ENCODE results near the gene CLN6.
"Not testable (repeated sequence)": the region's sequence is repeated elsewhere in the genome, so short reads cannot be mapped to it uniquely, and the experiment has no call there.

The CLN6 gene

DNA sequence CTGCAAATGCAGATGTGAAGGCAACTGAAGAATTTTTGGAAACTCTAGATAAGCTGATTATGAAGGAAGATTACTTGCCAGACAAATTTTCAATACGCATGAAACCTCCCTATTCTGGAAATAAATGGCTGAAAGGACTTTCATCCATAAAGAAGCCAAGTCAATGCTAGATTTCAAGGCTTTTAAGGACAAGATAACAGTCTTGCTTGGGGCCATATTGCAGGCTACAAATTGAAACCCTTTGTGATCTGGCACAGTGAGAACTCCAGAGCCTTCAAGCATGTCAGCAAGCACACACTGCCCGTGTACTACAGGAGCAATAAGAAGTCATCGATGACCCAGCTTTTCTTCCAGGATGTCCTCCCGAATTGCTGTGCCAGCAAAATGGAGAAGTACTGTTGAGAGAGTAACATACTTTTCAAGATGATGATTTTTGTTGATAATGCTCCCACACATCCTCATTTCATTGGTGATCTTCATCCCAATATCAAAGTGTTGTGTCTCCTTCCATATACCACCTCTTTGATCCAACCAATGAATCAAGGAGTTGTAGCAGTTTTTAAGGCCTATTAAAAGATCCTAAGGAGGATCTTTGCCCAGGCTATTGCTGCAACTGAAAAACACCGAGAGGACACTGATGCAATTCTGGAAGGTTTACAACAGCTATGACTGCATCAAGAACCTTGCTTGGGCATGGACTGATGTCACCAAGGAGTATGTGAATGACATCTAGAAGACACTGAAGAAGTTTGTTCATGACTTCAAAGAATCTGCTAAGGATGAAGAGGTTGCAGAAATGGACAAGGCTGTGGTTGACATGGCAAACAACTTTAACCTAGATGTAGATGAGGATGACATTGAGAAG lies 44.7 kb downstream of the CLN6 start:
- WGBS = 96% methylated on average over 5 of the region's 5 CpGs
- no peak overlapping the region for H3K27ac ChIP-seq (ENCODE audit: low read depth, low read length)
- H3K9ac ChIP-seq (ENCODE audit: low read depth, low read length) = no peak overlapping the region
- H3K4me1 ChIP-seq (ENCODE audit: insufficient read depth, low read length) = no peaks in the 10 kb centered on the region
- no peak overlapping the region for H3K4me3 ChIP-seq (ENCODE audit: low read length)
- no peaks in the 10 kb centered on the region for H3K9me3 ChIP-seq (ENCODE audit: insufficient read depth, low read depth, low read length)
- H3K36me3 ChIP-seq (ENCODE audit: insufficient read depth, low read length) = peaks cover 86% of the 10 kb centered on the region
- H3K27me3 ChIP-seq (ENCODE audit: insufficient read depth, low read length) = no peaks in the 10 kb centered on the region

DNA sequence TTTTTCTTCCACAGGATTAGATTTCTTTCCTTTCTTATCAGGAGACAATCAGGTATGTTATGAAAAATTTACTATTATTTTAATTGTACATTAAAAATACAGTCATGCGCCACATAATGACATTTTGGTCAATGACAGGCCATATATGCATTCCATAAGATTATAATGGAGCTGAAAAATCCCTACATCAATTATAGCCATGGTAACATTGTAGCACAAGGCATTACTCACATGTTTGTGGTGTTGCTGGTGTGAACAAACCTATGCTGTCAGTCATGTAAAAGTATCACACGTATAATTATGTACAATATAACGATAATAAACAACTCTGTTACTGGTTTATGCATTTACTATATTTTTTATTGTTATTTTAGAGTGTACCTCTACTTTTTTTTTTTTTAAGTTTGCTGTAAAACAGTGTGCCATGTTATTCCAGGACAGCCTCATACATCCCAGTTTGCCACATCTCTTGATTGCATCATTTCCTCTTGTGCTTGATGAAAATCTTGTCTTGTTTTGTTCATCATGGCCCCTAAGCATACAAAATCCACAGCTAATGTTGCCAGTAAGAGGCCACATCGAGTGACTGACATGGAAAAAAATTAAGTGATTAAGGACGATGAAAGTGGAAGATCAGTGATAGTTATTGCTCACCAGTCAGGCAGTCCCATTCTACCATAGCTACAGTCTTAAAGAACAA lies 45.8 kb downstream of the CLN6 start:
- Histone ChIP-seq H3K9ac (ENCODE audit: low read depth, low read length) (no peak overlapping the region), H3K27ac (ENCODE audit: low read depth, low read length) (no peak overlapping the region), H3K36me3 (ENCODE audit: insufficient read depth, low read length) (peaks cover 78% of the 10 kb centered on the region), H3K27me3 (ENCODE audit: insufficient read depth, low read length) (no peaks in the 10 kb centered on the region), H3K4me3 (ENCODE audit: low read length) (no peak overlapping the region), H3K4me1 (ENCODE audit: insufficient read depth, low read length) (no peaks in the 10 kb centered on the region), H3K9me3 (ENCODE audit: insufficient read depth, low read depth, low read length) (no peaks in the 10 kb centered on the region)
- 100% methylated on average over 3 of the region's 5 CpGs for WGBS

DNA sequence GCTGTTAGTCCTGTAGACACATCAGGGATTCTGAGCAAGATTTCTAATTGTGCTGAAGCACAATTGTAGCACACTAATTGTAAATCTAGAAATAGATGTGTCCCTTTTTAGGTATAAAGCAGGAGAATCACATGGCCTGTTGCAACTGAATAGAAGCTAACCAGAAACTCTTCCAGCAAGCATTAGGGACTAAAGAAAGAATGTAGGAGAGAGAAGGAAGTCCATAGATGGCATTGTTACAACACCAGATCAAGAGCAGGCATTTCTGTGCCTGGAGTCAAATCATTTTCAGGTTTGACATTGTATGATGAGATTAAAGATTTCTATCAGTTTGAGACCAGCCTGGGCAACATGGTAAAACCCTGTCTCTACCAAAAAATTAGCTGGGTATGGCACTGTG lies 51.8 kb downstream of the CLN6 start:
- no peaks in the 10 kb centered on the region for H3K9me3 ChIP-seq (ENCODE audit: insufficient read depth, low read depth, low read length)
- no peak overlapping the region for H3K9ac ChIP-seq (ENCODE audit: low read depth, low read length)
- H3K4me1 ChIP-seq (ENCODE audit: insufficient read depth, low read length) = no peaks in the 10 kb centered on the region
- no peak overlapping the region for H3K4me3 ChIP-seq (ENCODE audit: low read length)
- H3K27ac ChIP-seq (ENCODE audit: low read depth, low read length) = no peak overlapping the region
- H3K36me3 ChIP-seq (ENCODE audit: insufficient read depth, low read length) = peaks cover 60% of the 10 kb centered on the region
- no peaks in the 10 kb centered on the region for H3K27me3 ChIP-seq (ENCODE audit: insufficient read depth, low read length)

DNA sequence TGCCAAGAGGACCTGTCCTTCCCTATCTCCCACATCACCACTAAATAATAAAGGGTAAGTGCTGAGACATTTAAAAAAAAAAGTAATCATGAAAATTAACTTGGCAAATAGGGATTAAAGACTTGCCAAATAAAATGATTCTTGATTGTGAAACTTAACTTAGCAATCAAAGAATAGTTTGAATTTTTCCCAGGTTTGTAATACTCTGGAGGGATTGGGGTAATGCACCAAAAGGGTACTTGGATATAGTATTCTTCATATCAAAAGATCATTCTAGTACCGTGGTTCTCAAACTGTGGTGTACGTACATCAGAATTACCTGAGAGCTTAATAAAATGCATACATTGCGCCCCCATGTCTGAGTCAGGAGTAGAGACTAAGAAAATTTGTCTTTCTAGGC lies 52.9 kb downstream of the CLN6 start:
- H3K4me3 ChIP-seq (ENCODE audit: low read length) = no peak overlapping the region
- H3K4me1 ChIP-seq (ENCODE audit: insufficient read depth, low read length) = no peaks in the 10 kb centered on the region
- peaks cover 53% of the 10 kb centered on the region for H3K36me3 ChIP-seq (ENCODE audit: insufficient read depth, low read length)
- WGBS = 94% methylated on average over 3 of the region's 3 CpGs
- no peaks in the 10 kb centered on the region for H3K27me3 ChIP-seq (ENCODE audit: insufficient read depth, low read length)
- no peak overlapping the region for H3K27ac ChIP-seq (ENCODE audit: low read depth, low read length)
- H3K9me3 ChIP-seq (ENCODE audit: insufficient read depth, low read depth, low read length) = no peaks in the 10 kb centered on the region
- no peak overlapping the region for H3K9ac ChIP-seq (ENCODE audit: low read depth, low read length)

DNA sequence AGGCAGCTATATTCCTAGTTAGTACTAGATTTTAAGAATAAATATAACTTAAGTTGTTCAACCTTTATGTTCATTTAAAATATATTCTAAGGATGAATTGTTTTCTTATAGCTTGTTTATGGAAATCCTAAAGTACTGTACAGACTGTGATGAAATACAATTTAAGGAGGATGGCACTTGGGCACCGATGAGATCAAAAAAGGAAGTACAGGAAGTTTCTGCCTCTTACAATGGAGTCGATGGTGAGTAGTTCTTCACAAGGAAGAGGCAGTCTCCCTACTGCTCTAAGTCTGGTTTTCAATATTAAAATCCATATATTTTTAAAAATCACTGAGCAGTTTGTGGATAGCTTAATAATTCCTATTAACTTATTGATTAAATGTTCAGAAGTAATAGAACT lies 54.0 kb downstream of the CLN6 start:
- Histone ChIP-seq H3K27me3 (ENCODE audit: insufficient read depth, low read length) (no peaks in the 10 kb centered on the region), H3K36me3 (ENCODE audit: insufficient read depth, low read length) (peaks cover 43% of the 10 kb centered on the region), H3K27ac (ENCODE audit: low read depth, low read length) (no peak overlapping the region), H3K9me3 (ENCODE audit: insufficient read depth, low read depth, low read length) (no peaks in the 10 kb centered on the region), H3K9ac (ENCODE audit: low read depth, low read length) (no peak overlapping the region), H3K4me1 (ENCODE audit: insufficient read depth, low read length) (no peaks in the 10 kb centered on the region), H3K4me3 (ENCODE audit: low read length) (no peak overlapping the region)
- 88% methylated on average over 2 of the region's 2 CpGs for WGBS

DNA sequence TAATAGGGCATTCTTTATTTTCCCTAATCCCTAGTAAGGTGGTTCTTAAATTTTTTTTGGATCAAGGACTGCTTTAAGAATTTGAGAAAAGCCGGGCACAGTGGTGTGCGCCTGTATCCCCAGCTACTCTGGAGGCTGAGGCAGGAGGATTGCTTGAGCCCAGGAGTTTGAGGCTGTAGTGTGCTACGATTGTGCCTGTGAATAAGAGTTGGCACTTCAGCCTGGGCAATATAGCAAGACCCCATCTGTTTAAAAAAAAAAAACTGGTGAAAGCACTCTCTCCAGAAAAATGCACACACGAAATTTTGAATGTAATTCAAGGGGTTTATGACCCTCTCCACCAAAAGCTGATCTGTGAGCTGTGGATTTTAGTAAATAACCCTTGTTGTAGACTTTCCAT lies 56.4 kb downstream of the CLN6 start:
- Histone ChIP-seq H3K9ac (ENCODE audit: low read depth, low read length) (no peak overlapping the region), H3K9me3 (ENCODE audit: insufficient read depth, low read depth, low read length) (no peaks in the 10 kb centered on the region), H3K27me3 (ENCODE audit: insufficient read depth, low read length) (no peaks in the 10 kb centered on the region), H3K36me3 (ENCODE audit: insufficient read depth, low read length) (peaks cover 45% of the 10 kb centered on the region), H3K4me1 (ENCODE audit: insufficient read depth, low read length) (no peaks in the 10 kb centered on the region), H3K27ac (ENCODE audit: low read depth, low read length) (no peak overlapping the region), H3K4me3 (ENCODE audit: low read length) (no peak overlapping the region)
- WGBS = 97% methylated on average over 3 of the region's 4 CpGs

DNA sequence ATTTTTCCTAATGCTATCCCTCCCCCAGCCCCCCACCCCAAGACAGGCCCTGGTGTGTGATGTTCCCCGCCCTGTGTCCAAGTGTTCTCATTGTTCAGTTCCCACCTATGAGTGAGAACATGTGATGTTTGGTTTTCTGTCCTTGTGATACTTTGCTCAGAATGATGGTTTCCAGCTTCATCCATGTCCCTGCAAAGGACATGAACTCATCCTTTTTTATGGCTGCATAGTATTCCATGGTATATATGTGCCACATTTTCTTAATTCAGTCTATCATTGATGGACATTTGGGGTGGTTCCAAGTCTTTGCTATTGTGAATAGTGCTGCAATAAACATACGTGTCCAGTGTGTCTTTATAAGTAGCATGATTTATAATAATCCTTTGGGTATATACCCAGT lies 57.5 kb downstream of the CLN6 start:
- H3K4me3 ChIP-seq (ENCODE audit: low read length); H3K27ac ChIP-seq (ENCODE audit: low read depth, low read length); H3K27me3 ChIP-seq (ENCODE audit: insufficient read depth, low read length); H3K9me3 ChIP-seq (ENCODE audit: insufficient read depth, low read depth, low read length); H3K4me1 ChIP-seq (ENCODE audit: insufficient read depth, low read length); H3K9ac ChIP-seq (ENCODE audit: low read depth, low read length): not testable (repeated sequence)
- 83% methylated on average over 2 of the region's 2 CpGs for WGBS
- peaks cover 36% of the 10 kb centered on the region for H3K36me3 ChIP-seq (ENCODE audit: insufficient read depth, low read length)

DNA sequence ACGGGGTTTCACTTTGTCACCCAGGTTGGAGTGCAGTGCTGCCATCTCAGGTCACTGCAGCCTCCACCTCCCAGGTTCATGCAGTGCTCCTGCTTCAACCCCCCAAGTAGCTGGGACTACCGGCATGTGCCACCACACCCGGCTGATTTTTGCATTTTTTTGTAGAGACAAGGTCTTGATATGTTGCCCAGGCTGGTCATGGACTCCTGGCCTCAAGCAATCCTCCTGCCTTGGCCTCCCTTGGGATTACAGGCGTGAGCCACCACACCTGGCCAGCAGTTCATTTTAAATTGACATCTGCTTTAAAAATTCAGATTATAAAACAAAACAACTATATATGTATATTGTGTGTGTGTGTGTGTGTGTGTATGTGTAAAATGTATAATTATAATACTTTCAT lies 62.7 kb downstream of the CLN6 start:
- WGBS = 99% methylated on average over 4 of the region's 4 CpGs
- no peaks in the 10 kb centered on the region for H3K4me1 ChIP-seq (ENCODE audit: insufficient read depth, low read length)
- no peak overlapping the region for H3K27ac ChIP-seq (ENCODE audit: low read depth, low read length)
- H3K4me3 ChIP-seq (ENCODE audit: low read length) = no peak overlapping the region
- no peak overlapping the region for H3K9ac ChIP-seq (ENCODE audit: low read depth, low read length)
- H3K9me3 ChIP-seq (ENCODE audit: insufficient read depth, low read depth, low read length) = no peaks in the 10 kb centered on the region
- peaks cover 37% of the 10 kb centered on the region for H3K36me3 ChIP-seq (ENCODE audit: insufficient read depth, low read length)
- no peaks in the 10 kb centered on the region for H3K27me3 ChIP-seq (ENCODE audit: insufficient read depth, low read length)

DNA sequence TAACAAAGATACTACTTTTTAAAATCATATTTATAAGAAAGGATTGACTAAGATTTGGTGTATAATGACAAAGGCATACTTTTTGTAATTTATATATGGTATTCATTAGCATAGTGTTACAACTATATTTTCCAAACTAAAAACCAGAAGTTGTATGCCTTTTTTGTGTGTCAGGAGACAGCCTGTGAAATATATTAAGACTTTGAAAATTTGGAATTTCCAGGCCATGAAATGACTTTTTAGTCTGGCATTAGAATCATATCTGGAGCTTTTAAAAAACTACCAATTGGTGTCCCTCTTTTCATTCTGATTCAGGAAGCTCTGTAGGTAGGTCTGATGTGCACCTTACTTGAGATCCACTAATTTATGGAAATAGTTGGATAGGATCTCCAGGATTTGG lies 66.3 kb downstream of the CLN6 start:
- Histone ChIP-seq H3K4me1 (ENCODE audit: insufficient read depth, low read length) (no peaks in the 10 kb centered on the region), H3K27me3 (ENCODE audit: insufficient read depth, low read length) (no peaks in the 10 kb centered on the region), H3K36me3 (ENCODE audit: insufficient read depth, low read length) (peaks cover 54% of the 10 kb centered on the region), H3K27ac (ENCODE audit: low read depth, low read length) (no peak overlapping the region), H3K4me3 (ENCODE audit: low read length) (no peak overlapping the region), H3K9ac (ENCODE audit: low read depth, low read length) (no peak overlapping the region), H3K9me3 (ENCODE audit: insufficient read depth, low read depth, low read length) (peaks cover 12% of the 10 kb centered on the region; the same call in 1 of the 2 replicates)

DNA sequence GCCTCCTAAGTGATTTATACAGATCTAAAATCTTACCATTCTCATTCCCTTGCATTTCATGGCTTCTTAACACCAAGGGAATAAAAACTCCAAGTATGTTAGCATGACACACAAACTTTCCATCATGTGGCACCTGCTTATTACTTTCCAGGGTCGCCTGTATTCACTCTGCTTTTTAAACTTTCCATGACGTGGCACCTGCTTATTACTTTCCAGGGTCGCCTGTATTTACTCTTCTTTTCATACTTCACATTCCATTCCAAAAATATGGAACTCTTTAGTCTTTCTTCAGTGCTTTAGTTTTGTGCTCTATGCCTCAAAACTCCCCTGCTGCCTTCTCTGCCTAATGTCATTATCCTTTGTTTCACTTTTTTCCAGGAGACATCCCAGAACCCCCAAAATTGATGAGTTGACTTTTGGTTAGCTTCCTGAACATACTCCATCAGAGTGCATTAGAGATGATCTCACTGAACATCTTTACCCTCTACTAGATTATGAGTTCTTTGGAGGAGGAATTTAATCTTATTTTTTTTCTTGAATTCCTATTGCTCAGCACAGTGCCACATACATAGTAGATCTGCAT lies 71.4 kb downstream of the CLN6 start:
- Histone ChIP-seq H3K9me3 (ENCODE audit: insufficient read depth, low read depth, low read length) (peaks cover 12% of the 10 kb centered on the region; the same call in 1 of the 2 replicates), H3K9ac (ENCODE audit: low read depth, low read length) (no peak overlapping the region), H3K4me1 (ENCODE audit: insufficient read depth, low read length) (no peaks in the 10 kb centered on the region), H3K4me3 (ENCODE audit: low read length) (no peak overlapping the region), H3K36me3 (ENCODE audit: insufficient read depth, low read length) (peaks cover 46% of the 10 kb centered on the region), H3K27me3 (ENCODE audit: insufficient read depth, low read length) (no peaks in the 10 kb centered on the region), H3K27ac (ENCODE audit: low read depth, low read length) (no peak overlapping the region)
- WGBS = 93% methylated on average over 3 of the region's 3 CpGs

DNA sequence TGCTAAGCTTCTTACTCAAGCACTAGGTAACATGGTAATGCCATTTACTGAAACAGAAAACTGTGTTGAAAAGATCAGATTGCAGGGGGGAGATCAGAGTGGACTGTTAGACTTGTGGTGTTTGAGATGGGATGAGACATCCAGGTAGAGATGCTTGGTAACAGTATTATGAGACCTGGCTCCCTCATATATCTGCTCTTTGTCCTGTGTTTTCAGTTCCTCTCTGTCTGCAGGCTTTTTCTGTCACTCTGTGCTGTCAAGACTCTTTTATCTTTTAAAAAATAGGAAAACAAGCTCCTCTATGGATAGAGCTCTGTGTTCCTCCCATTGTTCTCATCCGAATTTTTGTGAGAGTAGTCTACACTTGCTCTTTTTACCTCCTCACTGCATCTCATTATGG lies 72.5 kb downstream of the CLN6 start:
- H3K4me3 ChIP-seq (ENCODE audit: low read length) = no peak overlapping the region
- H3K9me3 ChIP-seq (ENCODE audit: insufficient read depth, low read depth, low read length) = peaks cover 12% of the 10 kb centered on the region; the same call in 1 of the 2 replicates
- H3K27ac ChIP-seq (ENCODE audit: low read depth, low read length) = no peak overlapping the region
- peaks cover 44% of the 10 kb centered on the region for H3K36me3 ChIP-seq (ENCODE audit: insufficient read depth, low read length)
- 82% methylated on average over 1 of the region's 1 CpG for WGBS
- no peaks in the 10 kb centered on the region for H3K4me1 ChIP-seq (ENCODE audit: insufficient read depth, low read length)
- H3K27me3 ChIP-seq (ENCODE audit: insufficient read depth, low read length) = no peaks in the 10 kb centered on the region
- H3K9ac ChIP-seq (ENCODE audit: low read depth, low read length) = no peak overlapping the region
